ENCODE results near the gene ZC2HC1B. TPM values are rescaled to one million over a fixed set of nuclear protein-coding genes. Genes with fewer than 3 reads are reported as not detected.
"Not testable (repeated sequence)": the region's sequence is repeated elsewhere in the genome, so short reads cannot be mapped to it uniquely, and the experiment has no call there.

ZC2HC1B gene
- total and polyA plus RNA-seq, 12 donors = 0.28 TPM; not detected in 11

GRCh38 chr6:143857651-143858050, 6.6 kb upstream of the ZC2HC1B start:
- ATAC-seq (no peak), DNase-seq (no peak)
- no peaks in the 10 kb centered on the region for H3K4me1 ChIP-seq
- intact Hi-C loops (cut with DNase I) = no loop called here
- no peak overlapping the region for H3K27ac ChIP-seq
- H3K9me3 ChIP-seq = peaks cover 0 to 40% (median 12%) of the 10 kb centered on the region in 11 donors
- no peak overlapping the region for H3K4me3 ChIP-seq
- H3K27me3 ChIP-seq = no peaks in the 10 kb centered on the region
- 97 to 98% methylated on average over 5 of the region's 5 CpGs for WGBS, 2 donors
- no peak for TF ChIP-seq CTCF (IDR thresholded peaks at IDR 0.05)
- peaks cover 3 to 100% (median 68%) of the 10 kb centered on the region in 9 donors for H3K36me3 ChIP-seq

- 96 to 98% methylated on average over 3 of the region's 3 CpGs for WGBS, 2 donors
- no peak overlapping the region for H3K27ac ChIP-seq
- peaks cover 3 to 100% (median 66%) of the 10 kb centered on the region in 9 donors for H3K36me3 ChIP-seq
- no peak for ATAC-seq
- intact Hi-C loops (cut with DNase I) = no loop called here
- no peaks in the 10 kb centered on the region for H3K4me1 ChIP-seq
- no peaks in the 10 kb centered on the region for H3K27me3 ChIP-seq
- peaks cover 0 to 21% (median 8%) of the 10 kb centered on the region in 11 donors for H3K9me3 ChIP-seq
- no peak for DNase-seq
- no peak overlapping the region for H3K4me3 ChIP-seq
- no peak for TF ChIP-seq CTCF (IDR thresholded peaks at IDR 0.05)
Measured at GRCh38 chr6:143859891-143860660, 4.2 kb upstream of the ZC2HC1B start.

DNA sequence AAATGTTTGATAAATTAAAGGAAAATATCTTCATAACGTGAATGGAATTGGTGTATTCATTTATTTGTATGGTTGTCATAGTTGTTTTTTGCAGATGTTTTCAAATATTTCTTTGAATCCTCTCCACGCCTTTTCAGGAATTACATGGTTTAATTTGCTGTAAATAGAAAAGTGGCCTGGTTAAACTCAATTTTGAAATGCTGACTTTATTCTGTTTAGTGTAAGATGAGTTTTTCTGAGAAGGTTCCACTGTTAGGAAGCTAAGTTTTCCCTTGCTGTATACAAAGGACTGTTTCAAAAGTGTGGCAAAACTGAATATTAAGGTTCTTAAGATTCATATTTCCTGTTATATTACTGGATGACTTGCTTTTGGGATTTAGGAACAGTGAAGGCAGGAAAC, 503 bp upstream of the ZC2HC1B start:
- Histone ChIP-seq H3K27ac (no peak overlapping the region), H3K4me1 (no peaks in the 10 kb centered on the region), H3K27me3 (no peaks in the 10 kb centered on the region), H3K4me3 (no peak overlapping the region), H3K9me3 (peaks cover 0 to 12% (median 0%) of the 10 kb centered on the region in 11 donors), H3K36me3 (peaks cover 0 to 78% (median 42%) of the 10 kb centered on the region in 9 donors)
- WGBS, 2 donors = 90 to 95% methylated on average over 2 of the region's 2 CpGs
- DNase-seq (no peak), ATAC-seq (no peak)
- TF ChIP-seq CTCF (IDR thresholded peaks at IDR 0.05) = no peak
- intact Hi-C loops (cut with DNase I) = no loop called here

GRCh38 chr6:143867236-143867635, 3.0 kb downstream of the ZC2HC1B start:
- Histone ChIP-seq H3K4me3 (no peak overlapping the region), H3K27me3 (no peaks in the 10 kb centered on the region), H3K9me3 (peaks cover 0 to 12% (median 0%) of the 10 kb centered on the region in 11 donors), H3K27ac (no peak overlapping the region), H3K4me1 (peaks cover 0 to under 1% (median 0%) of the 10 kb centered on the region in 9 donors), H3K36me3 (peaks cover 0 to 43% (median 18%) of the 10 kb centered on the region in 9 donors)
- DNase-seq = no peak
- ATAC-seq = no peak
- no peak for TF ChIP-seq CTCF (IDR thresholded peaks at IDR 0.05)
- intact Hi-C loops (cut with DNase I) = no loop called here

DNA sequence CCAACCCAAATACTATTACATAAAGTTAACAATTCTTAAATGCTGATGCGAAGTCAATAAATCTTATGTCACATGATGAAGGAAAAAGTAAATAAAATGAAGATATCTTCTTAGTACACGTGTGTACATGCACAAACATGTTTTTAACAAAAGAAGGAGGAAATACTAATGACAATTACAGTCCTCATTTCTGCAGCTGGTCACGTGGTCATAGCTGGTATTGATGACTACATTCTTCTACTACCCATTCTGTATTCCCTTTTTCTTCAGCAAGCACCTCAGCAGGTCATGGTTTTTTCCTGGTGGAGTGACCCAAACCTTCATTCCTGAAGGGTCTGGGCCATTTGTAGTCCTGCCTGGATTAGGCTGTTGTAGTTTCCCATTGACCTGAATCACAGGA, 4.5 kb downstream of the ZC2HC1B start:
- H3K4me1 ChIP-seq; intact Hi-C loops (cut with DNase I); ATAC-seq; DNase-seq; H3K27ac ChIP-seq; H3K4me3 ChIP-seq; H3K27me3 ChIP-seq: not testable (repeated sequence)
- WGBS, 2 donors = 93 to 96% methylated on average over 3 of the region's 3 CpGs
- Histone ChIP-seq H3K36me3 (peaks cover 0 to 27% (median 6%) of the 10 kb centered on the region in 9 donors), H3K9me3 (peaks cover 0 to 12% (median 0%) of the 10 kb centered on the region in 11 donors)

DNA sequence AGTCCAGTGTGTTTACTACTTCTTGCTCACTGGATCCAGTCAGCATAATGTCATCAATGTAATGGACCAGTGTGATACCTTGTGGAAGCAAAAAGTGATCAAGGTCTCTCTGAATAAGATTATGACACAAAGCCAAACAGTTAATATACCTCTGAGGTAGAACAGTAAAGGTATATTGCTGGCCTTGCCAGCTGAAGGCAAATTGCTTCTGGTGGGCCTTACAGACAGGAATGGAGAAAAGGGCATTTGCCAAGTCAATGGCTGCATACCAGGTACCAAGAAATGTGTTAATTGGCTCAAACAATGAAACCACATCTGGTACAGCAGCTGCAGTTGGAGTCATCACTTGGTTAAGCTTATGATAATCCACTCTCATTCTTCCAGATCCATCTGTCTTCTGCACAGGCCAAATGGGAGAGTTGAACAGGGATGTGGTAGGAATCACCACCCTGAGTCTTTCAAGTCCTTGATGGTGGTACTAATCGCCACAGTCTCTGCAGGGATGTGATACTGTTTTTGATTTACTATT, 7.0 kb downstream of the ZC2HC1B start:
- H3K27ac ChIP-seq; H3K4me3 ChIP-seq; H3K4me1 ChIP-seq; intact Hi-C loops (cut with DNase I); H3K36me3 ChIP-seq; ATAC-seq; H3K27me3 ChIP-seq; DNase-seq: not testable (repeated sequence)
- 95 to 100% methylated on average over 1 of the region's 1 CpG for WGBS, 2 donors
- H3K9me3 ChIP-seq = peaks cover 0 to 25% (median 0%) of the 10 kb centered on the region in 11 donors
